Measurements from ENCODE around the gene SPOCD1.

Gene SPOCD1

DNA sequence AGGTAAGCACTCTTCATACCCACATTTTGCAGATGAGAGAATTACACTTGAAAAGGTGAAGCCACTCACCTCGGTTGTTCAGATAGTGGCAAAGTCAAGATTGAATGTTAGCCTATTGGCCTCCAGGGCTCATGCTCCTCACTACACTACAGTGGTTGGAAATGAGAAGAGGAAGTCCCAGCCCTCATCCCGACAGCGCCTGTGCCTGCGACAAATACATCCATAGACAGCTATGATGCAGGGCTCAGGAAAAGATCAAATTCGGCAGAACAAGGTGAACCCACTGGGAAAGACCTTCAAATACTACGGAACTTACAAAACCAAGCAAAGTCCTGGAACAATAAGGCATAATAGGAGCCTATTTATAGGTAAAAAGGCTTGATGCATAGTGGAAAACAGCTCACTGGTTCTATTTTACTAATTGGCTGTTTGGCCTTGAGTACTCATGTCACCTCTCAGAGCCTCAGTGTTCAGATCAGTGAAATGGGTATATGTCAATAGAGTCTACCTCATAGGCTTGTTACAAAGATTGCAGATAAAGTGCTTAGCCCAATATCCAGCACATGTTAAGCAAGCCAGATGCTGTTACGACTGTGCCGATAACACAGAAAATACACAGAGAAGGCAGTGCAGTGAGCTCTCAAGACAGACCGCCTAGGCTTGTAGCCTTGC is 3.5 kb downstream of the SPOCD1 start:
- H3K9me3 ChIP-seq (ENCODE audit: control insufficient read depth, insufficient read depth, low read depth, low read length), result no peaks in the 10 kb centered on the region
- H3K4me1 ChIP-seq (ENCODE audit: control insufficient read depth, insufficient read depth, low read length), result no peaks in the 10 kb centered on the region
- ChIA-PET CTCF (interaction anchor here (0.6 to 5.5 kb wide), 4 partner anchors 60 to 1394 kb away, joined by 3 to 46 read pairs (median 10); no protein-coding TSS in a partner anchor), POLR2A (no interaction called here)
- TF ChIP-seq, protein P1, sequence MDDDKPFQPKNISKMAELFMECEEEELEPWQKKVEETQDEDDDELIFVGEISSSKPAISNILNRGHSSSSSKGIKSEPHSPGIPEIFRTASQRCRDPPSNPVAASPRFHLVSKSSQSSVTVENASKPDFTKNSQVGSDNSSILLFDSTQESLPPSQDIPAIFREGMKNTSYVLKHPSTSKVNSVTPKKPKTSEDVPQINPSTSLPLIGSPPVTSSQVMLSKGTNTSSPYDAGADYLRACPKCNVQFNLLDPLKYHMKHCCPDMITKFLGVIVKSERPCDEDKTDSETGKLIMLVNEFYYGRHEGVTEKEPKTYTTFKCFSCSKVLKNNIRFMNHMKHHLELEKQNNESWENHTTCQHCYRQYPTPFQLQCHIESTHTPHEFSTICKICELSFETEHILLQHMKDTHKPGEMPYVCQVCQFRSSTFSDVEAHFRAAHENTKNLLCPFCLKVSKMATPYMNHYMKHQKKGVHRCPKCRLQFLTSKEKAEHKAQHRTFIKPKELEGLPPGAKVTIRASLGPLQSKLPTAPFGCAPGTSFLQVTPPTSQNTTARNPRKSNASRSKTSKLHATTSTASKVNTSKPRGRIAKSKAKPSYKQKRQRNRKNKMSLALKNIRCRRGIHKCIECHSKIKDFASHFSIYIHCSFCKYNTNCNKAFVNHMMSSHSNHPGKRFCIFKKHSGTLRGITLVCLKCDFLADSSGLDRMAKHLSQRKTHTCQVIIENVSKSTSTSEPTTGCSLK (tag by site-specific recombination; IDR thresholded peaks at IDR 0.05), result no peak
- TF ChIP-seq ZNF585B (tag by site-specific recombination; IDR thresholded peaks at IDR 0.05) (no peak), ZNF426 (tag by site-specific recombination; IDR thresholded peaks at IDR 0.05) (no peak), ZNF629 (tag by site-specific recombination; IDR thresholded peaks at IDR 0.05) (no peak), YY2 (tag by site-specific recombination; IDR thresholded peaks at IDR 0.05) (no peak), ZNF140 (tag by site-specific recombination; IDR thresholded peaks at IDR 0.05) (no peak), ZNF623 (tag by site-specific recombination; IDR thresholded peaks at IDR 0.05) (no peak)
- TF ChIP-seq, protein P2, sequence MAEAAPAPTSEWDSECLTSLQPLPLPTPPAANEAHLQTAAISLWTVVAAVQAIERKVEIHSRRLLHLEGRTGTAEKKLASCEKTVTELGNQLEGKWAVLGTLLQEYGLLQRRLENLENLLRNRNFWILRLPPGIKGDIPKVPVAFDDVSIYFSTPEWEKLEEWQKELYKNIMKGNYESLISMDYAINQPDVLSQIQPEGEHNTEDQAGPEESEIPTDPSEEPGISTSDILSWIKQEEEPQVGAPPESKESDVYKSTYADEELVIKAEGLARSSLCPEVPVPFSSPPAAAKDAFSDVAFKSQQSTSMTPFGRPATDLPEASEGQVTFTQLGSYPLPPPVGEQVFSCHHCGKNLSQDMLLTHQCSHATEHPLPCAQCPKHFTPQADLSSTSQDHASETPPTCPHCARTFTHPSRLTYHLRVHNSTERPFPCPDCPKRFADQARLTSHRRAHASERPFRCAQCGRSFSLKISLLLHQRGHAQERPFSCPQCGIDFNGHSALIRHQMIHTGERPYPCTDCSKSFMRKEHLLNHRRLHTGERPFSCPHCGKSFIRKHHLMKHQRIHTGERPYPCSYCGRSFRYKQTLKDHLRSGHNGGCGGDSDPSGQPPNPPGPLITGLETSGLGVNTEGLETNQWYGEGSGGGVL (tag by site-specific recombination; IDR thresholded peaks at IDR 0.05), result no peak
- no peak overlapping the region for H3K4me3 ChIP-seq (ENCODE audit: low read depth, low read length)
- no peaks in the 10 kb centered on the region for H3K36me3 ChIP-seq (ENCODE audit: control insufficient read depth in 2 of 2, insufficient read depth in 1 of 2, low read length in 2 of 2)
- no peak overlapping the region for H3K27ac ChIP-seq (ENCODE audit: extremely low read depth, low read depth, low read length)

DNA sequence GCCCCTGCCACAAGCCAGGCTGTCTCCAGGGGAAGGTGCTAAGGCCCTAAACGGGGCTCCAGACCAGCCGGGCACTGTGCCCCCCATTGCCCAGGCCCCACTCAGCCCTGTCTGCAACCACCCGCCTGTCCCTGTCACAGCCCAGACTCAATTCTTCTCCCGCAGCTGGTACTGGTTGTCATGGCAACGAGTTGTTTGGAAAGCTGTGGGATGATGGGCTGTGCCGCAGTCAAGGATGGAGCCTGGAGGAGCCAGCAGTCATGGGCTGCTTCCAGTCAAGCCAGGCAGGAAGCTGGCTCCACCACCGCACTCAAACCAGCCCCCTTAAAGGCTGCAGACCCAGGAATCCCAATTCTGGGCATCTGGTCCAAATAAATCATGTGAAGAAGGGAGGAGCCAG is 4.2 kb downstream of the SPOCD1 start:
- H3K27ac ChIP-seq (ENCODE audit: extremely low read depth, low read depth, low read length), result no peak overlapping the region
- H3K9me3 ChIP-seq (ENCODE audit: control insufficient read depth, insufficient read depth, low read depth, low read length), result no peaks in the 10 kb centered on the region
- POLR2A ChIA-PET, result no interaction called here
- TF ChIP-seq ZNF610 (tag by site-specific recombination; IDR thresholded peaks at IDR 0.05; ENCODE audit: borderline replicate concordance) (no peak), ZBTB8A (tag by site-specific recombination; IDR thresholded peaks at IDR 0.05) (peak; percentile 49), ZFHX2 (tag by site-specific recombination; conservative IDR thresholded peaks at IDR 0.05) (peak; percentile 24; the same call in 1 of the 2 replicates)
- H3K4me3 ChIP-seq (ENCODE audit: low read depth, low read length), result no peak overlapping the region
- CTCF ChIA-PET, result interaction anchor here (0.6 to 2.9 kb wide), 2 partner anchors 152 to 232 kb away, joined by 3 to 17 read pairs; no protein-coding TSS in a partner anchor
- no peaks in the 10 kb centered on the region for H3K4me1 ChIP-seq (ENCODE audit: control insufficient read depth, insufficient read depth, low read length)
- H3K36me3 ChIP-seq (ENCODE audit: control insufficient read depth in 2 of 2, insufficient read depth in 1 of 2, low read length in 2 of 2), result no peaks in the 10 kb centered on the region

DNA sequence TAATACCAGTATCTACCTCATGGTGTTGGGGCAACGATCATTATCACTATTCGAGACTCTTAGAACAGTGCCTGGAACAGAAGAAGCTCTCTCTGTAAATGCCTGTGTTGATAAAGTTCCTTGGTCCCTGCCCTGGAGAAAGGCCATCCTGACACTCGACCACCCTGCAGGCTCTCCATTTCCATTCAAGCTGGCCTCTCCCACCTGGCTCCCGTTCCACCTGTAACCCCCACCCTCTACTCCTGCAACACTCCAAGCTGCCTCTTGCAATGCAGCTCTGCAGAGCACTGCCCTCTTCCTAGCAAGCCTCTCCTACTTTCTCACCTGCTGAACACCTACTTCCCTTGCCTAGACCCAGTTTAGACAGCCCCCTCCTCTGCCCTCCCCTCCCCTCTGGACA is 6.1 kb downstream of the SPOCD1 start:
- no peaks in the 10 kb centered on the region for H3K36me3 ChIP-seq (ENCODE audit: control insufficient read depth in 2 of 2, insufficient read depth in 1 of 2, low read length in 2 of 2)
- H3K4me1 ChIP-seq (ENCODE audit: control insufficient read depth, insufficient read depth, low read length), result no peaks in the 10 kb centered on the region
- no peak for TF ChIP-seq ZNF843 (tag by site-specific recombination; IDR thresholded peaks at IDR 0.05)
- TF ChIP-seq SCRT2 (tag by site-specific recombination; IDR thresholded peaks at IDR 0.05), result peak; percentile 40
- CTCF ChIA-PET, result interaction anchor here (1.1 to 2.9 kb wide), 2 partner anchors 21 to 154 kb away, joined by 3 to 17 read pairs; no protein-coding TSS in a partner anchor
- H3K9me3 ChIP-seq (ENCODE audit: control insufficient read depth, insufficient read depth, low read depth, low read length), result no peaks in the 10 kb centered on the region
- POLR2A ChIA-PET, result no interaction called here
- H3K4me3 ChIP-seq (ENCODE audit: low read depth, low read length), result no peak overlapping the region
- no peak overlapping the region for H3K27ac ChIP-seq (ENCODE audit: extremely low read depth, low read depth, low read length)

Measured in HEK293 (cell line).